Esophagus squamous epithelium (tissue), 5 donors: Measurements from ENCODE around the gene PRDM11. TPM values are rescaled to one million over a fixed set of nuclear protein-coding genes. Genes with fewer than 3 reads are reported as not detected.
A peak's percentile ranks its signal among the peaks of the same experiment; 100 is the strongest.

Experiments used
- DNase-seq: peaks from one replicate; lab custom pipeline; 2025; lab: John Stamatoyannopoulos, UW
- H3K27ac ChIP-seq, 4 donors: fragments of 200-600 bp; sonication (generic); one replicate each; pipeline ENCODE4 v1.5.1; 2016 to 2019; ENCODE audit warnings: mild to moderate bottlenecking in 1 of 4
- H3K27me3 ChIP-seq, 4 donors: fragments of 200-600 bp; sonication (generic); 1 replicate in 3 of 4; 2 replicates in 1 of 4; pipeline versions ENCODE4 v1.5.1 to v1.6.0; 2017 to 2021; ENCODE audit warnings: antibody characterized with exemption in 1 of 4
- H3K36me3 ChIP-seq, 3 donors: fragments of 200-600 bp; sonication (generic); one replicate each; pipeline ENCODE4 v1.5.1; 2016 to 2019
- H3K4me1 ChIP-seq, 3 donors: fragments of 200-600 bp; sonication (generic); one replicate each; pipeline ENCODE4 v1.5.1; 2017 to 2019
- H3K4me3 ChIP-seq, 4 donors: fragments of 200-600 bp; sonication (generic); 1 replicate in 3 of 4; 2 replicates in 1 of 4; pipeline ENCODE4 v1.5.1; 2016 to 2019; ENCODE audit warnings: mild to moderate bottlenecking in 2 of 4, moderate library complexity in 1 of 4
- H3K9me3 ChIP-seq, 3 donors: fragments of 200-600 bp; sonication (generic); one replicate each; pipeline ENCODE4 v1.5.1; 2016 to 2019
- POLR2A ChIP-seq, 4 donors: fragments of 450-650 bp; IDR thresholded peaks; one replicate each; pipeline ENCODE4 v1.6.1; 2017; ENCODE audit warnings: antibody characterized with exemption in 4 of 4, mild to moderate bottlenecking in 4 of 4, moderate library complexity in 3 of 4
- WGBS, 2 donors: methylation state at CpG; one replicate each; pipeline ENCODE4 v1.1.5; 2018; 5-methylcytosine and 5-hydroxymethylcytosine counted together
- intact Hi-C: fragments of 100-400 bp; cut with DNase I; formaldehyde crosslinking; loops from one replicate; pipeline ENCODE4 v1.15.0; 2022
- total RNA-seq, 4 donors: library from RNA; depleted of rRNA; stranded (reverse); fragments of >200 nt; gene quantifications; one replicate each; pipeline ENCODE4 v1.1.0, GENCODE V29; 2016
- TF ChIP-seq, protein P1 (sequence below), 6 experiments: fragments of 450-650 bp in 4 of 6; fragments of 200-600 bp in 2 of 6; sonication (generic) in 2 of 6; IDR thresholded peaks; one replicate each; pipeline ENCODE4 v1.5.1; 2016 to 2019; ENCODE audit warnings: antibody characterized with exemption in 6 of 6, mild to moderate bottlenecking in 4 of 6, moderate library complexity in 4 of 6
- donor health status: DM: yes; HTN: yes; CAD: no.

Gene PRDM11
- total RNA-seq, 4 donors from 2014 or later, result 3.9 to 13.9 (median 5.1) TPM

DNA sequence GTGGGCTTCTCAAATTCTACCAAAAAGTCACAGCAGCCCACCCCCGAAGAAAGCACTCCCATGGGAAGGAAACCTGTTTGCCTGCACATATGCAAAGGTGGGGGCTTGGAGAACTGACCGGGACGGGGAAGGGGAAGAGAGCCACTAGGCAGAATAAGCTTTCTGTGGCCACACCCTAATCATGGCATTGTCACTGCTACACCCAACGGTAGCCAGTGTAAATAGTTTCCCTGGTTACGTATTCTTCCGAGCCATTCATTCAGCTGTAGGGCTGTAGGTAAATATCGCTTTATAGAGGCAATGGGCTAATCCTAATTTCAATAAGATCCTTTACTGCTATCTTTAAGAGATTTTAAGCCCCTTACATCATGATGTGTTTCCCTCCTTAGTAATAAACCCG is 61.7 kb downstream of the PRDM11 start:
- H3K27ac ChIP-seq, result peak overlapping the region in 1 of 4 donors; percentile 77
- peaks cover 5 to 35% (median 19%) of the 10 kb centered on the region in 3 donors for H3K4me1 ChIP-seq
- no peaks in the 10 kb centered on the region for H3K9me3 ChIP-seq
- intact Hi-C loops, result no loop called here
- H3K36me3 ChIP-seq, result peaks cover 0 to 83% (median 2%) of the 10 kb centered on the region in 3 donors
- TF ChIP-seq POLR2A (IDR thresholded peaks at IDR 0.05), result no peak
- TF ChIP-seq, protein P1, sequence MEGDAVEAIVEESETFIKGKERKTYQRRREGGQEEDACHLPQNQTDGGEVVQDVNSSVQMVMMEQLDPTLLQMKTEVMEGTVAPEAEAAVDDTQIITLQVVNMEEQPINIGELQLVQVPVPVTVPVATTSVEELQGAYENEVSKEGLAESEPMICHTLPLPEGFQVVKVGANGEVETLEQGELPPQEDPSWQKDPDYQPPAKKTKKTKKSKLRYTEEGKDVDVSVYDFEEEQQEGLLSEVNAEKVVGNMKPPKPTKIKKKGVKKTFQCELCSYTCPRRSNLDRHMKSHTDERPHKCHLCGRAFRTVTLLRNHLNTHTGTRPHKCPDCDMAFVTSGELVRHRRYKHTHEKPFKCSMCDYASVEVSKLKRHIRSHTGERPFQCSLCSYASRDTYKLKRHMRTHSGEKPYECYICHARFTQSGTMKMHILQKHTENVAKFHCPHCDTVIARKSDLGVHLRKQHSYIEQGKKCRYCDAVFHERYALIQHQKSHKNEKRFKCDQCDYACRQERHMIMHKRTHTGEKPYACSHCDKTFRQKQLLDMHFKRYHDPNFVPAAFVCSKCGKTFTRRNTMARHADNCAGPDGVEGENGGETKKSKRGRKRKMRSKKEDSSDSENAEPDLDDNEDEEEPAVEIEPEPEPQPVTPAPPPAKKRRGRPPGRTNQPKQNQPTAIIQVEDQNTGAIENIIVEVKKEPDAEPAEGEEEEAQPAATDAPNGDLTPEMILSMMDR (IDR thresholded peaks at IDR 0.05), result no peak
- H3K27me3 ChIP-seq, result no peaks in the 10 kb centered on the region
- no peak for DNase-seq
- 72 to 75% methylated on average over 6 to 7 of the region's 8 CpGs for WGBS, 2 donors
- H3K4me3 ChIP-seq, result no peak overlapping the region

DNA sequence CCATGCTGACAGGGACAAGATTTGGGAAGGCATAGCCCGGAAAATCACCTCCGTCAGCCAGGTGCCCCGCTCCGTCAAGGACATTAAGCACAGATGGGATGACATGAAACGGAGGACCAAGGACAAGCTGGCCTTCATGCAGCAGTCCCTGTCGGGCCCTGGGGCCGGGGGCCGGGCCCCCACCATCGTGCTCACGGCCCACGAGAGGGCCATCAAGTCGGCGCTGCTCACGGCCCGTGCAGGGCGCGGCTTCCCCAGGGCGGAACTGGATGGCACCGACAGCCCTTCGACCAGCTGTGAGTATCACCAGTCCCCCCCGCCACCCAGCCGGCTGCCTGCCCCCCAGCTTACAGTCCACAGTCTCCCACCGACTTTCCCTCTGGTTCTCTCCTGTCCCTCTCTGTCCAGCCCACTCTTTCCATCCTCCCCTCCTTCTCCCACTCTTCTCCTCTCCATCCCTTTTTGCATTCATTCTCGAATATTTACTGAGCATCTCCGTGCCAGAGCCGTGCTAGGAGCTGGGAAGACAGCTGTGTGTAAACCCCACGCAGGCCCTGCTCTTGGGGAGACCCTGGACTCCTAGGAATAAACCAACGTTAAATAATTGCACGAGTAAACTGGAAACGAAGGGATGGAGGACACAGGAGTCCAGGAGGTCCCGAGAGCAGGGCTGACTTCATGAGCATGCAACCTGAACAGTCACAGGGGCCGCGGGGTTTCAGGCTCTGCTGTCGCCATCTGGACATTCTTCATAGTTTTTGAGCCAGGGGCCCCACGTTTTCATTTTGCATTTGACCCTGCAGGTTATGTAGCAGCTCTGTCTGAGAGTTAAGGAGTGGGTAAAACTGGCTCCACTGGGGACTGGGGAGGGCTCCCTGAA is 62.8 kb downstream of the PRDM11 start:
- H3K4me3 ChIP-seq, result peak overlapping the region in 2 of 4 donors; percentile 19 to 47

DNA sequence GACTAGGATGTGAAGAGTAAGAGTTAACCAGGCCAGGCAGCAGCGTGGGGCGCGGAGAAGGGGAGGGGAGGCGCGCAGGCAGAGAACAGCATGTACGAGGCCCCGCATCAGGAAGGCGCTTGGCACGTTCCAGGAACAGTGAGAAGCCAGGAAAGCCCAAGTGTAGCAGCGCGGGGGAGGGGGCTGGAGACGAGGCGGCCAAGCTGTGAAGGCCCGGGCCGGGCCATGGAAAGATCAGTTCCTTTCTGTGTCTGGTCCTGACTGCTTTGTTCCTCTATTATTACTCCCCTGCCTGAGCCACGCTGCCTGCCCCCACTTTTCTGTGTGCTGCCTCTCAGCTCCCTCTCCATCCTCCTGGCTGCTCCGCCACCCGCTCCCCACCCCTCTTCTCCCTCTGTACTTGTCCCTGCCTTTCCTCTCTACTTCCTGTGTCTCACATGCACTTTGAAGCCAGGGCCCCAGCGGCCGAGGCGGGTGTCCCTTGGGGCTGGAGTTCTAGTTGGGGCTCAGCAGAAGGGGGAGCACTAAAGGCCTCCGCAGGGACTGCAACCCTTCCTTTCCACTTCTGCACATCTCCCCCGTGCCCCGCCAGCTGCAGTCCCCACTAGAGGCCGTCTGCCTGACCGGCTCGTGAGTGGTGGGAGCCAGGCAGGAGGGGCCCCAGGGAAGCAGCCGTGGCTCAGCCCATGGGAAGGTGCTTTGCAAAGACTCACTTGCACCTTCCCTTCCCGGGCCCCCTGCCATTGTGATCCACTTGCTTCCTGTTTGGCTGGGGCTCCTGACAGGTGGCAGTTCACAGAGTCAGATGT is 63.7 kb downstream of the PRDM11 start:
- H3K9me3 ChIP-seq, result no peaks in the 10 kb centered on the region
- 42 to 68% methylated on average over 20 to 22 of the region's 29 CpGs for WGBS, 2 donors
- H3K4me1 ChIP-seq, result peaks cover 5 to 35% (median 19%) of the 10 kb centered on the region in 3 donors
- intact Hi-C loops, result no loop called here
- no peaks in the 10 kb centered on the region for H3K27me3 ChIP-seq
- peaks cover 0 to 88% (median 3%) of the 10 kb centered on the region in 3 donors for H3K36me3 ChIP-seq
- peak overlapping the region in 2 of 4 donors; percentile 19 to 47 for H3K4me3 ChIP-seq
- H3K27ac ChIP-seq, result peak overlapping the region; percentile 67 to 90 (median 82)
- TF ChIP-seq POLR2A (IDR thresholded peaks at IDR 0.05), result no peak
- TF ChIP-seq, protein P1 (IDR thresholded peaks at IDR 0.05), result no peak
- no peak for DNase-seq

More for the DNA sequence above, 62.8 kb downstream of the PRDM11 start:
- Histone ChIP-seq H3K36me3 (peaks cover 0 to 91% (median 5%) of the 10 kb centered on the region in 3 donors), H3K9me3 (no peaks in the 10 kb centered on the region), H3K4me1 (peaks cover 5 to 35% (median 19%) of the 10 kb centered on the region in 3 donors), H3K27ac (peak overlapping the region; percentile 67 to 90 (median 82)), H3K27me3 (no peaks in the 10 kb centered on the region)
- DNase-seq, result no peak
- TF ChIP-seq POLR2A (IDR thresholded peaks at IDR 0.05), result no peak
- TF ChIP-seq, protein P1 (IDR thresholded peaks at IDR 0.05), result no peak
- intact Hi-C loops, result no loop called here
- WGBS, 2 donors, result 78 to 84% methylated on average over 25 to 34 of the region's 35 CpGs

DNA sequence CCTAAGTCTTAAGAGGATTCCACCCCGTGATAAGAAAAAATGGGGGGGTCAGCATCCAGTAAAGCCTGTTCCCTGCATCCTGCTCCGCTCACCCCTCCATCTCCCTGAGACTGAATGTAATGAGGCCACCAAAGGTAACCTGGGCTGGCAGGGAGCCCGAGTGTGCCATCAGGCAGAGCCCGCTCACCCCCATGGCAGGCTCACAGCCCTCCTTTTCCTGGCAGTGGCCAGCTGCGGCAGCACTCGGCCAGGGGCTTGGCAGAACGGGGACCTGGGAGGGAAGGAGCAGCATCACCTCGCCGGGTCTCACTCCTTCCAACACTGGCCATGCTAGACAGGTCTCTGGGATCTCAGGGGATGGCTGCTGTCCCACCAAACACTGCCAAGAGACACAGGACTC is 64.4 kb downstream of the PRDM11 start:
- H3K4me3 ChIP-seq, result no peak overlapping the region
- intact Hi-C loops, result no loop called here
- H3K4me1 ChIP-seq, result peaks cover 5 to 35% (median 19%) of the 10 kb centered on the region in 3 donors
- DNase-seq, result no peak
- WGBS, 2 donors, result 70 to 92% methylated on average over 1 to 2 of the region's 9 CpGs
- peak overlapping the region; percentile 67 to 90 (median 82) for H3K27ac ChIP-seq
- no peaks in the 10 kb centered on the region for H3K27me3 ChIP-seq
- no peak for TF ChIP-seq POLR2A (IDR thresholded peaks at IDR 0.05)
- TF ChIP-seq, protein P1 (IDR thresholded peaks at IDR 0.05), result no peak
- H3K36me3 ChIP-seq, result peaks cover 0 to 82% (median 3%) of the 10 kb centered on the region in 3 donors
- no peaks in the 10 kb centered on the region for H3K9me3 ChIP-seq
